ENCODE data around the gene HMGB1. TPM values are rescaled to one million over a fixed set of nuclear protein-coding genes. Genes with fewer than 3 reads are reported as not detected.

The HMGB1 gene
- total RNA-seq, 4 donors from 2014 or later = 105 to 255 (median 186) TPM

- WGBS, 2 donors = 92 to 94% methylated on average over 3 of the region's 3 CpGs
- DNase-seq (ENCODE audit: low spot score in 2 of 2) = no peak
Measured at GRCh38 chr13:30429235-30429634, 36.5 kb downstream of the HMGB1 start.

GRCh38 chr13:30423891-30424290, 41.8 kb downstream of the HMGB1 start:
- Histone ChIP-seq H3K4me3 (no peak overlapping the region), H3K27ac (no peak overlapping the region), H3K27me3 (no peaks in the 10 kb centered on the region), H3K36me3 (no peaks in the 10 kb centered on the region), H3K9me3 (no peaks in the 10 kb centered on the region), H3K4me1 (peaks cover 0 to 15% (median 0%) of the 10 kb centered on the region in 4 donors)
- no peak for DNase-seq (ENCODE audit: low spot score in 2 of 2)
- no peak for TF ChIP-seq EP300 (IDR thresholded peaks at IDR 0.05)
- no peak for TF ChIP-seq POLR2A (IDR thresholded peaks at IDR 0.05)
- TF ChIP-seq, protein P1, sequence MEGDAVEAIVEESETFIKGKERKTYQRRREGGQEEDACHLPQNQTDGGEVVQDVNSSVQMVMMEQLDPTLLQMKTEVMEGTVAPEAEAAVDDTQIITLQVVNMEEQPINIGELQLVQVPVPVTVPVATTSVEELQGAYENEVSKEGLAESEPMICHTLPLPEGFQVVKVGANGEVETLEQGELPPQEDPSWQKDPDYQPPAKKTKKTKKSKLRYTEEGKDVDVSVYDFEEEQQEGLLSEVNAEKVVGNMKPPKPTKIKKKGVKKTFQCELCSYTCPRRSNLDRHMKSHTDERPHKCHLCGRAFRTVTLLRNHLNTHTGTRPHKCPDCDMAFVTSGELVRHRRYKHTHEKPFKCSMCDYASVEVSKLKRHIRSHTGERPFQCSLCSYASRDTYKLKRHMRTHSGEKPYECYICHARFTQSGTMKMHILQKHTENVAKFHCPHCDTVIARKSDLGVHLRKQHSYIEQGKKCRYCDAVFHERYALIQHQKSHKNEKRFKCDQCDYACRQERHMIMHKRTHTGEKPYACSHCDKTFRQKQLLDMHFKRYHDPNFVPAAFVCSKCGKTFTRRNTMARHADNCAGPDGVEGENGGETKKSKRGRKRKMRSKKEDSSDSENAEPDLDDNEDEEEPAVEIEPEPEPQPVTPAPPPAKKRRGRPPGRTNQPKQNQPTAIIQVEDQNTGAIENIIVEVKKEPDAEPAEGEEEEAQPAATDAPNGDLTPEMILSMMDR (IDR thresholded peaks at IDR 0.05) = no peak
- WGBS, 2 donors = 79 to 89% methylated on average over 3 of the region's 3 CpGs

More at GRCh38 chr13:30429235-30429634, 36.5 kb downstream of the HMGB1 start:
- Histone ChIP-seq H3K9me3 (no peaks in the 10 kb centered on the region), H3K27me3 (no peaks in the 10 kb centered on the region), H3K4me1 (peaks cover 0 to 7% (median 3%) of the 10 kb centered on the region in 4 donors), H3K36me3 (no peaks in the 10 kb centered on the region), H3K4me3 (no peak overlapping the region), H3K27ac (no peak overlapping the region)
- TF ChIP-seq EP300 (IDR thresholded peaks at IDR 0.05) (no peak), POLR2A (IDR thresholded peaks at IDR 0.05) (no peak)
- TF ChIP-seq, protein P1 (IDR thresholded peaks at IDR 0.05) = no peak

DNA sequence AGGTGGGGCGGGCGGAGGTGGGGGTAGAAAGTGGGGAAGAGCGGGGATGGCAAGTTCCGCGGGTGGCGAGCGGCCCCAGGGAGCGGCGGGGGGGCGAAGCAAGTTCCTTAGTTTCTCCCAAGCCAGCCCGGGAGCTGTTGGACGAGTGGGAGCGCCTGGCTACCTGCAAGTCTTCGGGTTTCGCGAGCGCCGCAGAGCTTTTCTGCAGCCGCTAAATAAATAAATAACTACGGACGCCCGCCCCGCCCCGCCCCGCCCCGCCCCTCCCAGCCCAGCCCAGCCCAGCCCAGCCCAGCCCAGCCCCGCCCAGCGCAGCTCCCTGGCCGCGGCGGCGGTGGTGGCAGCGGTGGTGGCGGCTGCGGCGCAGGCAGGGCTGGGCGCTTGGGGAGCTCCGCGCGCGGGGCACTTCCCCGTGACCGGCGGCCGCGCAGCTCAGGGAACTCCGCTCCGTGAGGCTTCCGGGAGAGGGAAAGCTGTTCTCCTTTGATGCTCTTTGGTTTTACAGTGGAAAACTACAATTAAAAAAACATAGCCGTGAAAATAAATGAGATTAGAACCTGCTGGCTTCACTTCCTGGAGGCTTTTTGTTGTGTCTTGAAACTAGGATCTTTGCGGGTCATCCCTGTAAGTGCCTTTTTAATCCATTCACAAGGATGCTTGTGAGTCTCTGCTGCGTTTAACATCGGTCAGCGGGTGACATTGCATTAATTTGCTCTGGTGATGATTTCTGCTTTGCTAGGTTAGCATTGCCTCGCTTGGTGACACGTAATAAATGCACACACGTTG, 43.5 kb downstream of the HMGB1 start, which contains the start of gene UBE2L5:
UBE2L5 (plus strand) TSS at position 440 of the 786 bp plus-strand sequence. CDS start 5,498 bp downstream, outside the sequence.
- 2 to 3% methylated on average over 25 to 30 of the region's 57 CpGs for WGBS, 2 donors
- TF ChIP-seq EP300 (IDR thresholded peaks at IDR 0.05) (peak in 1 of 2 donors; percentile 71), POLR2A (IDR thresholded peaks at IDR 0.05) (peak in 1 of 2 donors; percentile 71)
- TF ChIP-seq, protein P1 (IDR thresholded peaks at IDR 0.05) = no peak
- peak; percentile 54 to 61 for DNase-seq (ENCODE audit: low spot score in 2 of 2)

GRCh38 chr13:30421093-30422053, 44.4 kb downstream of the HMGB1 start:
- peaks cover 0 to 15% (median 0%) of the 10 kb centered on the region in 4 donors for H3K4me1 ChIP-seq
- no peaks in the 10 kb centered on the region for H3K9me3 ChIP-seq
- peak overlapping the region; percentile 44 to 66 (median 58) for H3K4me3 ChIP-seq
- peak overlapping the region; percentile 92 to 97 (median 94) for H3K27ac ChIP-seq
- DNase-seq (ENCODE audit: low spot score in 2 of 2) = peak; percentile 76 to 78
- no peaks in the 10 kb centered on the region for H3K27me3 ChIP-seq
- no peaks in the 10 kb centered on the region for H3K36me3 ChIP-seq
- WGBS, 2 donors = 6 to 7% methylated on average over 38 to 42 of the region's 53 CpGs
- peak; percentile 43 to 72 for TF ChIP-seq POLR2A (IDR thresholded peaks at IDR 0.05)
- peak in 1 of 2 donors; percentile 88 for TF ChIP-seq EP300 (IDR thresholded peaks at IDR 0.05)
- TF ChIP-seq, protein P1 (IDR thresholded peaks at IDR 0.05) = peak in 1 of 5 experiments; percentile 29

More for the DNA sequence above, 43.5 kb downstream of the HMGB1 start, which contains the start of gene UBE2L5:
- Histone ChIP-seq H3K27ac (peak within 1 kb of the TSS; percentile 92 to 97 (median 94)), H3K9me3 (no peaks in the 10 kb centered on the region), H3K4me3 (peak within 1 kb of the TSS; percentile 44 to 66 (median 58)), H3K36me3 (no peaks in the 10 kb centered on the region), H3K4me1 (peaks cover 0 to 15% (median 0%) of the 10 kb centered on the region in 4 donors), H3K27me3 (no peaks in the 10 kb centered on the region)
